ENCODE measurements around the gene SCO2. TPM values are rescaled to one million over a fixed set of nuclear protein-coding genes. Genes with fewer than 3 reads are reported as not detected.

Gene SCO2
- total and polyA plus RNA-seq, 10 donors, result 1.2 to 12.7 (median 5.5) TPM; not detected in 1

DNA sequence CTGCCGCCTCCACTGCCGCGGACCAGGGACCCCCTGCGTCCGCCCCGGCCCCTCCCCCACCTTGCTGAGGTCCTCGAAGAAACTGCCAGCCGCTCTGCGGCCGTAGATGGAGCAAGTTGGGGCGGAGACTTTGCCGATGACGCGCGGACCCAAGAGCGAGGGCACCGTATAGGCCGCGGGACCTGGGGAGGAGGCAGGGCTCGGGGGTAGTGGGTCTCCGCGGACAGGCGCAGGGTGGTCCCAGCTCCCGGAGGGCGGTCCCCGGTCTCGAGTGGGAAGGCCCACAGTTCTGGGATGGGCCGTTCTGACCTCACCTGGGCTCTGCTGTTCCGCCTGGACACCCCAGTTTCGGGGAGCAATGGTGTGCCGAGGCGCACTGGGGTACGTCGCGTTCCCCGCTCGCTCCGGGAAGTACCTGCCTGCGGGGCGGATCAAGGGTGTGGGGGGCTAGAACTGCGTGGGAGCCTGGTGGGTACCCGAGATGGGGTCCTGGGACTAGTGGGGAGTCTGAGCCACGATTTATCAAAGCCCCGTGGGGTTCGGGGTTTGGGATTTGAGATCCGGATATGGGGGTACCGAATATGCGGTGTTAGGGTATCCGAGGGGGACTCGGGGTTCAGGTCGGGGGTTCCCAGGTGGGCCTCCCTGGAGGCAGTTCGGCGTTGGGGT, 5.6 kb upstream of the SCO2 start:
- DNase-seq, result peak; percentile 98
- Histone ChIP-seq H3K27me3 (replicated peaks in 1 of 7) (no peaks in the 10 kb centered on the region), H3K4me3 (peak overlapping the region; percentile 50 to 97 (median 64)), H3K9me3 (no peaks in the 10 kb centered on the region), H3K36me3 (peaks cover 0 to 18% (median 0%) of the 10 kb centered on the region in 6 donors), H3K27ac (peak overlapping the region; percentile 97 to 100 (median 99)), H3K4me1 (peaks cover 20 to 99% (median 79%) of the 10 kb centered on the region in 6 donors)
- 2 to 5% (median 3%) methylated on average over 42 to 53 of the region's 53 CpGs for WGBS, 5 donors
- peak; percentile 78 to 88 (median 81) for TF ChIP-seq POLR2A (IDR thresholded peaks at IDR 0.05)
- peak; percentile 93 to 96 (median 95) for TF ChIP-seq POLR2AphosphoS5 (IDR thresholded peaks at IDR 0.05)
- TF ChIP-seq, protein P1, sequence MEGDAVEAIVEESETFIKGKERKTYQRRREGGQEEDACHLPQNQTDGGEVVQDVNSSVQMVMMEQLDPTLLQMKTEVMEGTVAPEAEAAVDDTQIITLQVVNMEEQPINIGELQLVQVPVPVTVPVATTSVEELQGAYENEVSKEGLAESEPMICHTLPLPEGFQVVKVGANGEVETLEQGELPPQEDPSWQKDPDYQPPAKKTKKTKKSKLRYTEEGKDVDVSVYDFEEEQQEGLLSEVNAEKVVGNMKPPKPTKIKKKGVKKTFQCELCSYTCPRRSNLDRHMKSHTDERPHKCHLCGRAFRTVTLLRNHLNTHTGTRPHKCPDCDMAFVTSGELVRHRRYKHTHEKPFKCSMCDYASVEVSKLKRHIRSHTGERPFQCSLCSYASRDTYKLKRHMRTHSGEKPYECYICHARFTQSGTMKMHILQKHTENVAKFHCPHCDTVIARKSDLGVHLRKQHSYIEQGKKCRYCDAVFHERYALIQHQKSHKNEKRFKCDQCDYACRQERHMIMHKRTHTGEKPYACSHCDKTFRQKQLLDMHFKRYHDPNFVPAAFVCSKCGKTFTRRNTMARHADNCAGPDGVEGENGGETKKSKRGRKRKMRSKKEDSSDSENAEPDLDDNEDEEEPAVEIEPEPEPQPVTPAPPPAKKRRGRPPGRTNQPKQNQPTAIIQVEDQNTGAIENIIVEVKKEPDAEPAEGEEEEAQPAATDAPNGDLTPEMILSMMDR (IDR thresholded peaks at IDR 0.05 in 8 of 11, conservative IDR thresholded peaks at IDR 0.05 in 3 of 11), result peak in 1 of 11 experiments; percentile 17
- intact Hi-C loops (cut with DNase I; ENCODE audit: low total_unique reads), result no loop called here

DNA sequence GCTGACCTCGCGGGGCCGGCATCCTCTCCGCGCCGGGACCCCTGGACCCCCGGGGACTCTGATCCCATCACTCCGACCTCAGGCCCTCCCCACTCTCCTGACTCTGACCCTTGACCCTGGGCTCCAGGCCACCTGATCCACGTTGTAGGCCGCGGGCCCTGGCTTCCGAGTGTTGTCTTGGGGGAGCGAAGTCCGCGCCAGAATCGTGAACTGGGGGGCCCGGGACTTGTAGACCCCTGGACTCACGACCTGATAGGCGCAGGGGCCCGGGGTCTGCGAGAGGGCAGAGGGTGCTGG, 5.1 kb upstream of the SCO2 start:
- DNase-seq, result no peak
- 1 to 2% (median 1%) methylated on average over 14 to 21 of the region's 21 CpGs for WGBS, 5 donors
- intact Hi-C loops (cut with DNase I; ENCODE audit: low total_unique reads), result no loop called here

DNA sequence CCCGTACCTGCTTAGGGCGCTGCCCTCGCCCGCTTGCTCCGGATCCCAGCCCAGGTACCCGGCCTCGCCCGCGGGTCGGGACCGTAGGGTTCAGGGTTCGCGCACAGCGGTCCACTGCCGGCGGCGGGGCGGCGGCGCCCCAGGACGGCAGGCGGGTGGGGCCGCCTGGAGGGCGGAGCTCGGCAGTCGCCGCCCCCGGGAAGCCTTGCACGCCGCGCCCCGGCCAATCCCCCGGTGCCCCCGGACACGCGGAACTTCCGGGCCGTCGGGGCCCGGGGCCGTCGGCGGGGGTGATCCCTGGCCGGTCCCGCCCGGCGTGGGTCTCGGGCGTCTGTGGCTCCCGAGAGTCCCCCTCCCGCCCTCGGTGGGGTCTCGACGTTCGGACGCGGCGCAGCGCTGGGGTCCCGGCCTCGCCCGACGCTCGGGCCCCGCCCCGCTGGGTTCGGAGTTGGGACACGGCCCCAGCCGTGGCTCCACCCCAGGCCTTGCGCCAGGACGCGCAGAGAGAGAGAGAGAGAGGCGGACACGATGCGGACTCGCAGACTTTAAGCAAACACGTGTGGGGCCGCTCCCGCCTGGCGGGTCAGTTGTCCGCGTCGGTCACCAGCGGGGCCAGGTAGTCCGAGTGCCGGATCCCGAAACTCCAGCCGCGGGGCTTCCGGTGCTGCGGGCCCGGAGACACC, 4.6 kb upstream of the SCO2 start, which contains the start of gene TYMP:
Gene TYMP (minus strand): TSS at position 116 of the 683 bp plus-strand sequence. CDS start 303 bp downstream, outside the sequence.
- DNase-seq, result peak; percentile 97
- Histone ChIP-seq H3K4me1 (peaks cover 20 to 96% (median 77%) of the 10 kb centered on the region in 6 donors), H3K4me3 (peak within 1 kb of the TSS; percentile 50 to 97 (median 64)), H3K27me3 (replicated peaks in 1 of 7) (no peaks in the 10 kb centered on the region), H3K36me3 (peaks cover 0 to 18% (median 0%) of the 10 kb centered on the region in 6 donors), H3K27ac (peak within 1 kb of the TSS; percentile 97 to 100 (median 99)), H3K9me3 (no peaks in the 10 kb centered on the region)
- TF ChIP-seq, protein P1 (IDR thresholded peaks at IDR 0.05 in 8 of 11, conservative IDR thresholded peaks at IDR 0.05 in 3 of 11), result peak in 1 of 11 experiments; percentile 42
- TF ChIP-seq POLR2A (IDR thresholded peaks at IDR 0.05) (peak; percentile 46 to 74 (median 63)), POLR2AphosphoS5 (IDR thresholded peaks at IDR 0.05) (peak; percentile 90 to 91 (median 91))
- WGBS, 5 donors, result 0 to 1% (median 1%) methylated on average over 3 to 92 of the region's 92 CpGs
- intact Hi-C loops (cut with DNase I; ENCODE audit: low total_unique reads), result no loop called here

More for the DNA sequence above, 5.1 kb upstream of the SCO2 start:
- H3K36me3 ChIP-seq, result peaks cover 0 to 18% (median 0%) of the 10 kb centered on the region in 6 donors
- peaks cover 20 to 98% (median 77%) of the 10 kb centered on the region in 6 donors for H3K4me1 ChIP-seq
- H3K27ac ChIP-seq, result peak overlapping the region; percentile 97 to 100 (median 99)
- no peaks in the 10 kb centered on the region for H3K27me3 ChIP-seq (replicated peaks in 1 of 7)
- H3K4me3 ChIP-seq, result peak overlapping the region; percentile 50 to 97 (median 64)
- no peak for TF ChIP-seq POLR2AphosphoS5 (IDR thresholded peaks at IDR 0.05)
- TF ChIP-seq, protein P1 (IDR thresholded peaks at IDR 0.05 in 8 of 11, conservative IDR thresholded peaks at IDR 0.05 in 3 of 11), result no peak
- TF ChIP-seq POLR2A (IDR thresholded peaks at IDR 0.05), result no peak
- no peaks in the 10 kb centered on the region for H3K9me3 ChIP-seq
